HG03439 (cell line): ENCODE measurements around the gene SRP72.
A peak's percentile ranks its signal among the peaks of the same experiment; 100 is the strongest.
"Not testable (repeated sequence)": the region's sequence is repeated elsewhere in the genome, so short reads cannot be mapped to it uniquely, and the experiment has no call there.

Experiments used
- ATAC-seq: cut with Tn5 transposase; IDR thresholded peaks from one replicate; pipeline ENCODE4 v1.9.1; 2021; ENCODE audit warnings: mild to moderate bottlenecking, moderate library complexity; ENCODE audit not compliant: unreplicated experiment

Gene SRP72

DNA sequence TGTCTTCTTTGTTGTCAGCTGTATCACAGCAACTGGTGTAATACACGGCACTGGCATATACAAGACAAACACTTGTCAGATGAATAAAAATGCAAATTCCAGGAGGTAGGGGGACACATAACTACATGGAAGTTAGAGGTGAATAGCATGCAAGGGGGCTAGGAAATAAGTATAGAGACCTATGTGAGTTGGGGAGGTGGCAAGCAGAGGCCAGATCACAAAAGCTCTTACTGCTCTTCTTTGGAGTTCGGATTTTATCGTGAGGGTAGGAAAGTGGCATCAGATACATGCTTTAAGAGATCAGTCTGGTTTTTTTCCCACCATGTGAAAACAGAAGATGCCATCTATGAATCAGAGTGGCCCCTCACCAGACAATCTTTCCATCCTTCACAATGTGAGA is 2.8 kb upstream of the SRP72 start:
- ATAC-seq: no peak

DNA sequence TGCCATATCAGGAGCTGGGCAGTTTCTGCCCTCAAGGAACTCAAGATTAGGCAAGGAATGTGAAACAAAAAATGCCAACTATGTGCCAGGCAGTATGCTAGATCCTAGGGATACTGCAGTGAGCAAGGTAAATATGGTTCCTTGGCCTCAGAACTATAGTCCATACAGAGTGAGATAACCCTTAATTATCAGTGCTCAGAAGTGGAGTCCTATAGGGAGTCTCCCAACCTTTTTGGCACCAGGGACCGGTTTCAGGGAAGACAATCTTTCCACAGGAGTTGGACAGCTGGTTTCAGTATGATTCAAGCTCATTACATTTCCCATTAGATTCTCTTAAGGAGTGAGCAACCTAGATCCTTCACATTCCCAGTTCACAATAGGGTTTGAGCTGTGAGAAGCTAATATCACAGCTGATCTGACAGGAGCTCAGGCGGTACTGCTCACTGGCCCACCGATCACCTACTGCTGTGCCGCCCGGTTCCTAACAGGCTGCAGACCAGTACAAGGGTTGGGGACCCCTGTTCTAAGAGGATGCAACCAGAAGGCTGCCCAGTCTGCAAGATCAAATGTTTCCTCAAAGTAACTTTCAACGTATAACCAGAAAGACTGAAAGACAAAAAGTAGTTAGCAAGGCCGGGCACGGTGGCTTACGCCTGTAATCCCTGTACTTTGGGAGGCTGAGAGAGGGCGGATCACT is 1.7 kb upstream of the SRP72 start:
- no peak for ATAC-seq

DNA sequence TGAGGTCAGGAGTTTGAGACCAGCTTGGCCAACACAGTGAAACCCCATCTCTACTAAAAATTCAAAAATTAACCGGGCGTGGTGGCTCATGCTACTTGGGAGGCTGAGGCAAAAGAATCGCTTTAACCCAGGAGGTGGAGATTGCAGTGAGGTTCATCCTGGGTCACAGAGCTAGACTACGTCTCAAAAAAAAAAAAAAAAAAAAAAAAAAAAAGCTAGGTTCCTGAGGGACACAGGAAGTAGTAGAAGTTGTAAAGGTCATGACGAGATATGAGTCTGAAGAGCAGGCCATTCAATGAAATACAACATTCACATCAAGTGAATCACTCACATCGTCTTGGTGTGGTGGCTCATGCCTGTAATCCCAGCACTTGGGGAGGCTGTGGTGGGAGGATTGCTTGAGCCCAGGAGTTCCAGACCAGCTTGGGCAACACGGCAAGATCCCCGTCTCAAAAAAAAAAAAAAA is 1.1 kb upstream of the SRP72 start:
- ATAC-seq: not testable (repeated sequence)

GRCh38 chr4:56466910-56467283 is 520 bp upstream of the SRP72 start:
- no peak for ATAC-seq

DNA sequence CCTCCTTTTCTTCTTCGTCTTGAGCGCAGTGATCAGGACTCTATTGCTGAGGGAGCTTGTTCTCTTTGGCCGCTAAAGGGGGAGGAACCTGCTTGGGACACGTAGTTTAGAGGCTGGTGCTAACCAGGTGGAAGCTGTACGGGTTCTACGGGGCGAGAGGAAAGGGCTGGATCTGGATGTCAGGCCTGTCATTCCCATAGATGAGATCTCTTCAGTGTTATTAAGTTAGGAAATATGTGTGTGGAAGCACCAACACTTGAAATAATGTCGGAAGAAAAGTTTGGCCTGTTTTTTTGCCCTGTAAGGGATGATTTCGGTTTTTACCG is 643 bp downstream of the SRP72 start:
- peak; percentile 52 for ATAC-seq

DNA sequence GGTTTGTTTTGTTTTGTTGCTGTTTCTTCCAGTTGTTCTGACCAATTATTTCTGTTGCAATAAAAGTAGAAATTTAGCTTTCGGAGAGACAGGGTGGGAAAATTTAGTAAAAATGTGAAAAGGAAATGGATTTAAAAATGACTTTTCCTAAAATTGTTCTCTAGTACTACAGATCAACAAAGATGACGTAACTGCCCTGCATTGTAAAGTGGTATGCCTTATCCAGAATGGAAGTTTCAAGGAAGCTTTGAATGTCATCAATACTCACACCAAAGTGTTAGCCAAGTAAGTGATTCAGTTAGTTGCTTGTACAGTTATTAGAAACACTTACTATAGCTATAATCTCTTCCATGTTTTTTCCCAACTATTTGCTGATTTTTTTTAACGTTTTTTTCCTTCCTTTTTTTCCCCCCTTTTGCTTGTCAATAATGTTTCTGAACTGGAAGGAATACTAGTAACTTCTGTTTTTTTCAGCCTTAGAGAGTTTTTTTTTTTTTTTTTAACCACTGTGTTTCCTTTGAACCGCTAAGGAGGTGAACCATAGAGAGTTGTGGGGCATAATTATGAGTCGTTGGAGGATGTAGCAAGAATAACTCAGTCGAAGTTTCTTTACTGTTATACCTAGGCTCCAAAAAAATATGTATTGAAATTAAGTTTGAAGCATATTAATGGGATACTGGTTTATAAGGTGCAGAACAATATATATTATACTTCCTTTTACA is 2.2 kb downstream of the SRP72 start:
- ATAC-seq: no peak

DNA sequence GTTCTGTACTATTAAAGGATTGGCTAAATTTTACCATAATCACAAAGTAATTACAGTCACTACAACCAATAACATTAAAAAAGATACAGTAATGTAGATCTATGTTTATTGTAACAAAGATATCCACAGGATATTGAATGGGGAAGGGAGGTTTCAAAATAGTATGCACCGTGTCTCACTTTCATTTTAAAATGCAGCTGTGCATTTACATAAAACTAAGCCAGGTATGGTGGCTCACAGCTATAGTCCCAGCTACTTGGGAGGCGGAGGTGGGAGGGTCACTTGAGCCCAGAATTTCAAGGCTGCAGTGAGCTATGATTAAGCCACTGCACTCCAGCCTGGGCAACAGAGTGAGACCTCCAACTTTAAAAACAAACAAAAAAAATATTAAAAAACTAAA is 8.5 kb downstream of the SRP72 start:
- ATAC-seq: peak; percentile 81

DNA sequence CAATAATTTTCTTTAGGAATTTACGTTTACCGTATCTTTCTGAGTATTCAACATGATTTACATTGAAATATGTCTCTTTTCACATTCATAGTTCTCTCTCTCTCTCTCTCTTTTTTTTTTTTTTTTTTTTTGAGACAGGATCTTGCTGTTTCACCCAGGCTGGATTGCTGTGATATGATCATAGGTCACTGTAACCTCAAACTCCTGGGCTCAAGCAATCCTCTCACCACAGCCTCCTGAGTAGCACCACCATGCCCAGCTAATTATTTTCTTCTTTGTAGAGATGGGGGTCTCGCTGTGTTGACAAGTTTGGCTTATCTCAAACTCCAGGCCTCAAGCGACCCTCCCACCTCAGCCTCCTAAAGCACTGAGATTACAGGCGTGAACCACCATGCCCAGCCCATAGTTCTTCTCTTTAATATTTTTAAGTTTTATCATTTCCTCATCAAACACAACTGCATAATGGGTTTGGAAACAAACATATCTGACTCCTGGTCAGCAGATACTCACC is 9.8 kb downstream of the SRP72 start:
- ATAC-seq: no peak

DNA sequence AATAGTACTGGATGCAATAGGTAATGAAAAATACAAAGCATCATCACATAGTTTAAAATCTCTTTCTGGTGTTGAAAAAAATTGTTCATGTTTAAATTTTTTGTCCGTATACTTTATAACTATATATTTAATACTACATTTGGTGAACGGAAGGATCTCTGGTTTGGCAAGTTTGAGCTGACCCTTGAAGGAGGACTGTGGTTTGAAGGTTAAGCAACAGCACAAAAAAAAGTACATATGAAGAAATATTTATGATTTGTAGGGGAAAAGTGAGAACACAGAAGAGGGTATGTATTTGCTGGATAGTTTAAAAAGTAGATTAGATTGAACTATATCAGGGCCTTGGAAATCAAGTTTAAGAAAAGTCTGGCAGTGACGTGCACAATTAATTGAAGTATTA is 13.3 kb downstream of the SRP72 start:
- ATAC-seq: no peak

DNA sequence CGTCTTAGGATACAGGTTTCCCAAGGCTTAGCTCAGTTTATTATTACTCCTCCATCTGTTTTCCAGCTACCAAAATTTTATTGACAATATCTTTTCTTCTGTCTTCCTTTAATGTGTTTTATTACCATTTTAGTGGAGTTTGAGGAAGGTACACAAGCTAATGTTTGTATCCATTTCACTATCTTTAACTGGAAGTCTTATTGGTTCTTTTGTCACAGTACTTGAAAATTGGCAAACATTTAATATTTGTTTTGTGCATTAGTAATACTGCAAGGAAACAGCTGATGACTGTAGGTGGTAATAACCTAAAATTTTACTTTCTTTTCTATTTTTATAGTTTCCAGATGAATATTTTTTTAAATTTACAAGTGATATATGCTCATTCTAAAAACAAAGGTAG is 28.8 kb downstream of the SRP72 start:
- ATAC-seq: no peak

DNA sequence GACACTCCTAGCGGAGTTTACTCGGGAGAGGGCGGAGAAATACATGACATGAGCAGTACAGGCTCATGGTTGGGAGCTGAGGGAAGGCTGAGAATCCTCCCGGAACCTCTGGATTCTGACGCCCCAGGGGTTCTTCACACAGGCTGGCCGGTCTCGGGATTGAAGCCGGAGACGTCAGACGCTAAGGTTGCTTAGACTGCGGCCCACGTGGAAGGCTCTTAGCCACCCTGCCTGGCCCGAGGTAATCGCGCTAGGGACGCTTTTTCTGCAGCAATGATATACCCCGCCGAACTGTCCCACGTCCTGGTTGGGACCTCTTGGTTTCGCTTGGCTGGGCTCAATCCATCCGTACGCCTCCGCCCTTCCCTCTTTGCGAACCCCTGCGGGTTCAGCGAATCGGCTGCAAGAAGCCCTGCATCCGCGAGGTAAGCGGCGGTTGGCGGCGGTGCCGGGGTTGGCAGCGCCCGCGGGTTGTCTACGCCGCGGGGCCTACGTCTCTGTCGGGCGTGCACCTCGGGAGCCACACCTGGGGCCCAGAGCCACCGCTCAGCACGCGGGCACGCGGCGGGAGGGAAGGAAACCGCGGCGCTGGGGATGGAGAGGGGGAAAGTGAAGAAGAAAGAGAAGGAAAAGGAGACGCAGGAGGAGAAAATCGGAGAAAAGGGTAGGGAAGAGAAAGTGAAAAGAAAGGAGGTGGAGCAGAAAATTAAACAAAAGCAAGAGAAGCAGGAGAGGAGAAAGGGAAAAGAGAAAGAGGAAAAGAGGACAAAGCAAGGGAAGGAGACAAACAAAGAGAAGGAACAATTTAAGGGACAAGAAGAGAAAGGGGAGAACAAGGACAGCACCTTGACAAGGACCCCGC is 38.1 kb downstream of the SRP72 start, which contains the start of gene ARL9:
Gene ARL9, plus strand, starts transcription at position 523 of the 862 bp plus-strand sequence. Its CDS starts 72 bp downstream, at position 595.
- ATAC-seq: no peak

GRCh38 chr4:56511098-56511497 is 43.7 kb downstream of the SRP72 start:
- no peak for ATAC-seq

GRCh38 chr4:56512166-56512565 is 44.7 kb downstream of the SRP72 start:
- no peak for ATAC-seq

GRCh38 chr4:56513517-56513916 is 46.1 kb downstream of the SRP72 start:
- ATAC-seq: no peak

DNA sequence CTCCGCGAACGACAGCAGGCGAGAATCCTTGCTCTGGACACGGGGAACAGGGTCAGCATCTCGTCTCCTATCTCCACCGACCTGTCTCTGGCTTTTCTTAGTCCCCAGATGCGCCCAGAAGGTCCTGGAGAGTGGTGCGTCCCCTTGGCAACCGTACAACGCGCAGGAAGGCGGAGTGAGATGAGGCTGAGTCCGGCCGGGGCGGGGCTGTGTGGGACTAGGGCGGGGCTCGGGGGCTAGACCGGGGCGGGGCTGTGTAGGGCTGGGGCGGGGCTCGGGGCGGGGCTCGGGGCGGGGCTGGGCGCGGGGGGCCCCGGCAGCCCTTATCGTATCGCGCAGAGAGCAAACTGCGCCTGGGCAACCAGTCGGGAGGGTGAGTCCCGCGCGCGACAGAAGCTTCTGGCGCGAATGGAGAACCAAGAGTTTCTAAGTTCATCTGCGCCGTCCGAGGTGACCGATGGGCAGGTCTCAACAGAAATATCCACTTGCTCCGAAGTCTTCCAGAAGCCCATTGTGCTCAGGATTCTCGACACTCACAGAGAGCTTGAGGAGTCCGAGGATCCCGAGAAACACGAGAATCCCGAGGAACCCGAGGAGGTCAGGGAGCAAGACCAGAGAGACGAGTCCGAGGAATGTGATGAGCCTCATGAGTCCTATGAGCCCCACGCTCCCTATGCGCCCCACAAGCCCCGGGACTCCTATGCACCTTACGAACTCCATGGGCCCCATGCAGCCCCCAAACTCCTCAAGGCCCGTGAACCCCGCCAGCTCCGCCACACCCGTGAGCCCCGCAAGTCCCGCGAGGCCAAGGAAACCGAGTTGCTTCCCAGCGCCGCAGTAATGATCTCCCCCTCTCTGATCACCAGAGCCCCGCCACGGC is 63.1 kb downstream of the SRP72 start:
- peak; percentile 88 for ATAC-seq

- no peak for ATAC-seq
These were observed 63.8 kb downstream of the SRP72 start for GRCh38 chr4:56531149-56531770.

GRCh38 chr4:56531823-56532222 is 64.4 kb downstream of the SRP72 start:
- no peak for ATAC-seq

DNA sequence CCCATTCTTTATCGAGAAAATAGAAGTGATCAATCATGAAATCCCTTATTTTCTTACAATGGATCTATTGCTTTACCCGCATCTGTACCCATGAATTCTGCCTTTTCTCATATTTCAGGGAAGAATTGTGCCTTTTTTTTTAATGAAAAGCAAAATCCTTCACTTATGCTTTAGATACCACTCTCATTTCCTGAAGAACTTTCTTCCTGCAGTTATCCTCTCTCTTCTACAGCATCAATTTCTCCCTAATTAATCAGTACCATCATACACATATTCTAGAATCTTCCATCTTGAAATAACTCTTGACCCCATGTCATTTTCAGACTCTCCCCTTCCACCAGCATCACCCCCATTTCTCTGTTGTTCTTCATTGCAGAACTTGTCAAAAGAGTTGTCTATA is 64.8 kb downstream of the SRP72 start:
- ATAC-seq: no peak

GRCh38 chr4:56535915-56536314 is 68.5 kb downstream of the SRP72 start:
- ATAC-seq: no peak

GRCh38 chr4:56537147-56537546 is 69.7 kb downstream of the SRP72 start:
- ATAC-seq: no peak
